ENCODE data around the gene NDUFA3. TPM values are rescaled to one million over a fixed set of nuclear protein-coding genes. Genes with fewer than 3 reads are reported as not detected.

The NDUFA3 gene
- 211 to 296 TPM (median 232 TPM) in 5 replicates for total RNA-seq (2022; extraction: Qiagen RNA extraction; ENCODE audit: low read depth)

GRCh38 chr19:54102421-54103169, at the start of gene NDUFA3:
Gene NDUFA3, plus strand, starts transcription at chr19:54102855. Its CDS starts 24 bp downstream, at chr19:54102879.

GRCh38 chr19:54063350-54064116, 39.1 kb upstream of the NDUFA3 start, which contains the start of gene VSTM1:
Gene VSTM1, minus strand, starts transcription at chr19:54063897. Its CDS starts 120 bp downstream, at chr19:54063777.

GRCh38 chr19:54081032-54081431, 21.6 kb upstream of the NDUFA3 start, which contains the start of gene TARM1:
Gene TARM1, minus strand, starts transcription at chr19:54081365. Its CDS starts 25 bp downstream, at chr19:54081340.

GRCh38 chr19:54100561-54100960, 2.1 kb upstream of the NDUFA3 start, which contains the start of gene OSCAR:
Gene OSCAR, minus strand, starts transcription at chr19:54100803. Its CDS starts 11 bp downstream, at chr19:54100792.

GRCh38 chr19:54115109-54116063, 12.7 kb downstream of the NDUFA3 start, which contains the start of the genes PRPF31 and TFPT:
Gene PRPF31, plus strand, starts transcription at chr19:54115754. Its CDS starts 2,525 bp downstream, at chr19:54118279.
Gene TFPT, minus strand, starts transcription at chr19:54115657. Its CDS starts 388 bp downstream, at chr19:54115269.

GRCh38 chr19:54137699-54138488, 35.2 kb downstream of the NDUFA3 start, which contains the start of gene CNOT3:
Gene CNOT3, plus strand, starts transcription at chr19:54137762. Its CDS starts 5,217 bp downstream, at chr19:54142979.

Other genes starting within 250 kb of the NDUFA3 start
- 191 to 352 TPM (median 290 TPM) in 5 replicates for gene MYADM, start 235.0 kb upstream of the NDUFA3 start, total RNA-seq (2022; extraction: Qiagen RNA extraction; ENCODE audit: low read depth)
- 3.4 to 6.7 TPM (median 6.0 TPM) in 5 replicates for gene PRKCG, start 220.7 kb upstream of the NDUFA3 start, total RNA-seq (2022; extraction: Qiagen RNA extraction; ENCODE audit: low read depth)
- gene CACNG7, start 193.6 kb upstream of the NDUFA3 start, total RNA-seq (2022; extraction: Qiagen RNA extraction; ENCODE audit: low read depth), result 4.6 to 10.0 TPM (median 9.4 TPM) in 5 replicates
- 0.83 to 1.4 TPM (median 1.4 TPM) in 5 replicates for gene CACNG8, start 139.9 kb upstream of the NDUFA3 start, total RNA-seq (2022; extraction: Qiagen RNA extraction; ENCODE audit: low read depth)
- 7.7 to 12.8 TPM (median 12.1 TPM) in 5 replicates for gene CACNG6, start 111.2 kb upstream of the NDUFA3 start, total RNA-seq (2022; extraction: Qiagen RNA extraction; ENCODE audit: low read depth)
- 0.55 to 0.92 TPM (median 0.78 TPM) in 3 of 5 replicates, not detected in the others for gene VSTM1, start 39.0 kb upstream of the NDUFA3 start, total RNA-seq (2022; extraction: Qiagen RNA extraction; ENCODE audit: low read depth)
- not detected in 5 replicates for gene TARM1, start 21.5 kb upstream of the NDUFA3 start, total RNA-seq (2022; extraction: Qiagen RNA extraction; ENCODE audit: low read depth)
- 0.25 to 0.41 TPM (median 0.33 TPM) in 5 replicates for gene OSCAR, start 2.1 kb upstream of the NDUFA3 start, total RNA-seq (2022; extraction: Qiagen RNA extraction; ENCODE audit: low read depth)
- gene TFPT, start 12.8 kb downstream of the NDUFA3 start, total RNA-seq (2022; extraction: Qiagen RNA extraction; ENCODE audit: low read depth), result 19.8 to 27.0 TPM (median 21.7 TPM) in 5 replicates
- gene PRPF31, start 12.9 kb downstream of the NDUFA3 start, total RNA-seq (2022; extraction: Qiagen RNA extraction; ENCODE audit: low read depth), result 105 to 128 TPM (median 113 TPM) in 5 replicates
- gene CNOT3, start 34.9 kb downstream of the NDUFA3 start, total RNA-seq (2022; extraction: Qiagen RNA extraction; ENCODE audit: low read depth), result 51.6 to 72.5 TPM (median 70.4 TPM) in 5 replicates
- gene LENG1, start 56.9 kb downstream of the NDUFA3 start, total RNA-seq (2022; extraction: Qiagen RNA extraction; ENCODE audit: low read depth), result 7.9 to 9.8 TPM (median 8.4 TPM) in 5 replicates
- 1.5 to 2.8 TPM (median 1.6 TPM) in 5 replicates for gene TMC4, start 70.3 kb downstream of the NDUFA3 start, total RNA-seq (2022; extraction: Qiagen RNA extraction; ENCODE audit: low read depth)
- 91.3 to 177 TPM (median 147 TPM) in 5 replicates for gene MBOAT7, start 86.7 kb downstream of the NDUFA3 start, total RNA-seq (2022; extraction: Qiagen RNA extraction; ENCODE audit: low read depth)
- gene TSEN34, start 88.5 kb downstream of the NDUFA3 start, total RNA-seq (2022; extraction: Qiagen RNA extraction; ENCODE audit: low read depth), result 69.8 to 130 TPM (median 119 TPM) in 5 replicates
- 1,924 to 2,379 TPM (median 2,180 TPM) in 5 replicates for gene RPS9, start 98.0 kb downstream of the NDUFA3 start, total RNA-seq (2022; extraction: Qiagen RNA extraction; ENCODE audit: low read depth)
- 0.07 to 0.24 TPM (median 0.14 TPM) in 4 of 5 replicates, not detected in the other for gene LILRB3, start 120.2 kb downstream of the NDUFA3 start, total RNA-seq (2022; extraction: Qiagen RNA extraction; ENCODE audit: low read depth)
- 0.09 TPM in 1 of 5 replicates, not detected in the others for gene LILRA6, start 139.9 kb downstream of the NDUFA3 start, total RNA-seq (2022; extraction: Qiagen RNA extraction; ENCODE audit: low read depth)
- 0.04 TPM in 1 of 5 replicates, not detected in the others for gene LILRB5, start 154.4 kb downstream of the NDUFA3 start, total RNA-seq (2022; extraction: Qiagen RNA extraction; ENCODE audit: low read depth)
- 0.05 to 0.14 TPM (median 0.05 TPM) in 3 of 5 replicates, not detected in the others for gene LILRB2, start 178.3 kb downstream of the NDUFA3 start, total RNA-seq (2022; extraction: Qiagen RNA extraction; ENCODE audit: low read depth)
- gene LILRA5, start 210.3 kb downstream of the NDUFA3 start, total RNA-seq (2022; extraction: Qiagen RNA extraction; ENCODE audit: low read depth), result not detected in 5 replicates
- gene LILRA4, start 236.3 kb downstream of the NDUFA3 start, total RNA-seq (2022; extraction: Qiagen RNA extraction; ENCODE audit: low read depth), result not detected in 5 replicates